ENCODE results near the gene IFT122.
A peak's percentile ranks its signal among the peaks of the same experiment; 100 is the strongest.
"Not testable (repeated sequence)": the region's sequence is repeated elsewhere in the genome, so short reads cannot be mapped to it uniquely, and the experiment has no call there.

The IFT122 gene

DNA sequence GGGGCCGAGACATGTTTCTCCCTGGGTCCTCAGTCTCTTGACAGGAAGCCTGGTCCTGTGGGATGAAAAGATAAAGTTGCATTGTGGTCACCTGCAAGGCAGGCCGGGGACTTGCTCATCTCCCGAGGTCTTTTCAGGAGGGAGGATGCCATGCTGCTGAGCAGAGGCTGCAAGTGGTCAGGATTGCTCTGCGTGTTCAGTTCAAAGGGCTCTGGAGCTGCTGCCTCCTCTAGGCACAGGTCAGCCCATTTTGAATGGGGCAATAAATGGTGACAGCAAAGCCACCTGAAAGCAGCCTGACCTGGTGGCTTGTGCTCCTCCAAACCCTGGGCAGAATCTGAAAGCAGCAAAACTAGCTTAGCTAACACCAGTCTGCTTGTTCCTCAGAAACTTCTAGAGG is 51.1 kb downstream of the IFT122 start:
- not testable (repeated sequence) for H3K4me3 Mint-ChIP-seq; H3K27me3 Mint-ChIP-seq; ATAC-seq (replicated peaks); H3K36me3 Mint-ChIP-seq (ENCODE audit: insufficient read depth); DNase-seq; H3K4me1 Mint-ChIP-seq (ENCODE audit: low read depth in 2 of 2); H3K9me3 Mint-ChIP-seq
- peak overlapping the region; percentile 42 to 84 for H3K27ac Mint-ChIP-seq

DNA sequence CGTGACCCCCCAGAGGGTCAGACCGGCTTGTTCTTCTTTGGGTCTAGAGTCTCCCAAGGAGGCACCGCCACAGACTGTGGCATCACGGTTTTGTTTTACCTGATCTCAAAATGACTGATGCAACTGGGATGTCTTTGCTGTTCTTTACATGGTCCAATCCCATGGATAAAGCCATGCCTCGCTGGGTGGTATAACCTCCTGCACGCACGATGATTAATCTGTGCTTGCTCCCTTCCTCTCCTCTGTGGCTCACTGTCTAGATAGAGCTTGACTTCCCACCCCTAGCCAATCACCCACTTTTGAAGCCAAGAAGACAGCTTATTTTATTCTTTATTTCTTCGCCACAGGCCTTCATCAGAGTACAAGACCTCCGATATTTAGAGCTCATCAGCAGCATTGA is 51.8 kb downstream of the IFT122 start:
- peak overlapping the region; percentile 42 to 84 for H3K27ac Mint-ChIP-seq
- H3K9me3 Mint-ChIP-seq: no peaks in the 10 kb centered on the region
- DNase-seq (no peak), ATAC-seq (replicated peaks) (no peak)
- H3K27me3 Mint-ChIP-seq: no peaks in the 10 kb centered on the region
- no peak overlapping the region for H3K4me3 Mint-ChIP-seq
- peaks cover 3 to 7% of the 10 kb centered on the region in 2 donors for H3K4me1 Mint-ChIP-seq (ENCODE audit: low read depth in 2 of 2)
- H3K36me3 Mint-ChIP-seq (ENCODE audit: insufficient read depth): no peaks in the 10 kb centered on the region

DNA sequence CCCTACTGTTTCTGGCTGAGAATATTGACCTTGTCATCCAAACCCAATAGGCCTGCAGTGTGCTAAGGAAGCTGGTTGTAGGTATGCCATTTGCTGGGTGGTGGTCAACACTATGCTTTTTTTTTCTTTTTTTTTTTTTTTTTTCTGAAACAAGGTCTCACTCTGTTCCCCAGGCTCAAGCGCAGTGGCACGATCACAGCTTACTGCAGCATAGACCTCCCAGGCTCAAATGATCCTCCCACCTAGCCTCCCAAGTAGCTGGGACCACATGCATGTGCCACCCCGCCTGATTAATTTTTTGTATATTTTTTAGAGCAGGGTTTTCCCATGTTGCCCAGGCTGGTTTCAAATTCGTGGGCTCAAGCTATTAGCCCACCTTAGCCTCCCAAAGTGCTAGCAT is 52.7 kb downstream of the IFT122 start:
- H3K27me3 Mint-ChIP-seq: no peaks in the 10 kb centered on the region
- no peaks in the 10 kb centered on the region for H3K9me3 Mint-ChIP-seq
- H3K36me3 Mint-ChIP-seq (ENCODE audit: insufficient read depth): no peaks in the 10 kb centered on the region
- no peak for DNase-seq
- H3K4me1 Mint-ChIP-seq (ENCODE audit: low read depth in 2 of 2): peaks cover 3 to 7% of the 10 kb centered on the region in 2 donors
- no peak overlapping the region for H3K27ac Mint-ChIP-seq
- no peak overlapping the region for H3K4me3 Mint-ChIP-seq
- ATAC-seq (replicated peaks): no peak

DNA sequence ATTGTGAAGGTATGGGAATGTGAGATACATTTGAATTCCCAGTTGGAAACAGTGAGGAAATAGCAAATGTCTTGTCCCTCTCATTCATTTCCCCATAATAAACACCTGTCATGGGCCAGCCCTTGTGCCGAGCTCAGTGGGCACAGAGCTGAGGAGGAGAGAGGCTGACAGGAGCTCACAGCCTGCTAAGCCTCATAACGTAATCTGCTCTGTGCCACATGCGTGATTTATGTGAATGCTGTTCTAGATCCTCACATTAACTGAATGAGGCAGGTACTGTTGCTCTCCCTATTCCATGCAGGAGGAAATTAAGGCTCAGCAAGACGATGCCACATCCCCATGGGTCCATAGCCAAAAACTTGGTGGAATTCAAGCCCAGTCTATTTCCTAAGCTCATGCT is 53.2 kb downstream of the IFT122 start:
- Mint-ChIP-seq H3K4me1 (ENCODE audit: low read depth in 2 of 2) (peaks cover 3 to 7% of the 10 kb centered on the region in 2 donors), H3K4me3 (no peak overlapping the region), H3K36me3 (ENCODE audit: insufficient read depth) (no peaks in the 10 kb centered on the region), H3K27ac (no peak overlapping the region), H3K9me3 (no peaks in the 10 kb centered on the region), H3K27me3 (no peaks in the 10 kb centered on the region)
- ATAC-seq (replicated peaks): no peak
- DNase-seq: no peak

DNA sequence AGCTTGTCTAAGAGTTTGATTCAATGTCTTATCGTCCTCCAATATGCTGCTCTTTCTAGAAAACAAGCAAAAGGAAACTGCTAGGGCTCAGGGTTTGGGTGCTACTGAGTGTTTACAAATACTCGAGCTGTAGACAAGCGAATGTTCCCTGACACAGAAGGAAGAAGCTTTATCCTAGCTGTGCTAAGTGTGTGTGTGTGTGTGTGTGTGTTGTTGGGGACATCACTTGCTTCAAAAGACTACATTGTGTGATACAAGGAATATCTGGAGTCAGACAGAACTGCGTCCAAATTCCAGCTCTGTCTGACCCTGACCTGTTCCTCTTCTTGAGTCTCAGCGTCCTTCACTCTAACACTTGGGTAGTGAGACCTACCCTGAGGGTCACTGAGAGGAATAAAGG is 54.5 kb downstream of the IFT122 start:
- not testable (repeated sequence) for H3K36me3 Mint-ChIP-seq (ENCODE audit: insufficient read depth); H3K27me3 Mint-ChIP-seq; ATAC-seq (replicated peaks); DNase-seq; H3K27ac Mint-ChIP-seq; H3K4me1 Mint-ChIP-seq (ENCODE audit: low read depth in 2 of 2); H3K9me3 Mint-ChIP-seq; H3K4me3 Mint-ChIP-seq

DNA sequence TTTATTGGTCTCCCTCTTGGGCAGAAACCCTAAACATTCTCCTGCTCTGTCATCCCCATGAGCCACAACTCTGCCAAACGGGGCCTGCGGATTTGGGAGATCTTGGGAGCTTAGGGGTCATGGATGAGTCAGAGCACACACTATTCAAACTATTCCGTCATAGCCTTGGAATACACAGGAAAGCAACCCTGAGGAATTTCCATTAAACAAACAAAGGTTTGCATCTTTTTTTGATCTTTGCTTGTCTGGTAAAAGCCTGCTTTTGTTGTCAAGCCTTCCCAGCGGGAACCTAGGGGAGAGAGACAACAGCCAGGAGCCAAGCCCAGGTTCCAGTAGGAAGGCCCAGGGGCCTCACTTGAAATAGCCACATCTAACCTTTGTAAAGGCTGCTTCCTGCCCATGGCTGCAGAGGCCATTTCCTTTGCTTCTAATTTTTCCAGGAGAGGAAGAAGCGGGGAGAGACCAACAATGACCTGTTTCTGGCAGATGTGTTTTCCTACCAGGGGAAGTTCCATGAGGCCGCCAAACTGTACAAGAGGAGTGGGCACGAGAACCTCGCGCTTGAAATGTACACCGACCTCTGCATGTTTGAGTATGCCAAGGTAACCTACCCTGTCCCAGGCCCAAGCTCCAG is 55.1 kb downstream of the IFT122 start:
- not testable (repeated sequence) for H3K9me3 Mint-ChIP-seq; H3K4me1 Mint-ChIP-seq (ENCODE audit: low read depth in 2 of 2); H3K27me3 Mint-ChIP-seq; H3K4me3 Mint-ChIP-seq; DNase-seq; H3K27ac Mint-ChIP-seq; ATAC-seq (replicated peaks); H3K36me3 Mint-ChIP-seq (ENCODE audit: insufficient read depth)

DNA sequence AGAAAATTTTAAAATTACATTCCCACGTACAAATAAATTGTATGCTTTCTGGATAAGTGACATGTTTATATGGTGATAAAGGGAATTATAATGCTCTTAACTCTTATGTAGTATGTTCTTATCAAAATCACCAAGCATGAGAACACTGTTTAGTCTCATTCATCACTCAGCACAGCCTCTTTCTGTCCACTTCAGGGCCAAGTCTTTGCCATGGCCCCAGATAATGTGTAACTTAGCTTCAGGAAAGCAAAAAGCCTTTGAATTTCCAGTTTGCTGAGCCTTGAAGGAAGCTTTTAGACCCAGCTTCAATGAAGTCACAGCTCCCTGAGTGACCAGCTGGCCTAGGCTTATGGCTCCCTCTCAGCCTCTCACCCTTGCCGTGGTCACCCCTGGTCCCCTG is 57.9 kb downstream of the IFT122 start:
- H3K4me1 Mint-ChIP-seq (ENCODE audit: low read depth in 2 of 2); H3K36me3 Mint-ChIP-seq (ENCODE audit: insufficient read depth); ATAC-seq (replicated peaks); H3K4me3 Mint-ChIP-seq; H3K27me3 Mint-ChIP-seq; DNase-seq; H3K9me3 Mint-ChIP-seq: not testable (repeated sequence)
- H3K27ac Mint-ChIP-seq: peak overlapping the region in 1 of 2 donors; percentile 4

DNA sequence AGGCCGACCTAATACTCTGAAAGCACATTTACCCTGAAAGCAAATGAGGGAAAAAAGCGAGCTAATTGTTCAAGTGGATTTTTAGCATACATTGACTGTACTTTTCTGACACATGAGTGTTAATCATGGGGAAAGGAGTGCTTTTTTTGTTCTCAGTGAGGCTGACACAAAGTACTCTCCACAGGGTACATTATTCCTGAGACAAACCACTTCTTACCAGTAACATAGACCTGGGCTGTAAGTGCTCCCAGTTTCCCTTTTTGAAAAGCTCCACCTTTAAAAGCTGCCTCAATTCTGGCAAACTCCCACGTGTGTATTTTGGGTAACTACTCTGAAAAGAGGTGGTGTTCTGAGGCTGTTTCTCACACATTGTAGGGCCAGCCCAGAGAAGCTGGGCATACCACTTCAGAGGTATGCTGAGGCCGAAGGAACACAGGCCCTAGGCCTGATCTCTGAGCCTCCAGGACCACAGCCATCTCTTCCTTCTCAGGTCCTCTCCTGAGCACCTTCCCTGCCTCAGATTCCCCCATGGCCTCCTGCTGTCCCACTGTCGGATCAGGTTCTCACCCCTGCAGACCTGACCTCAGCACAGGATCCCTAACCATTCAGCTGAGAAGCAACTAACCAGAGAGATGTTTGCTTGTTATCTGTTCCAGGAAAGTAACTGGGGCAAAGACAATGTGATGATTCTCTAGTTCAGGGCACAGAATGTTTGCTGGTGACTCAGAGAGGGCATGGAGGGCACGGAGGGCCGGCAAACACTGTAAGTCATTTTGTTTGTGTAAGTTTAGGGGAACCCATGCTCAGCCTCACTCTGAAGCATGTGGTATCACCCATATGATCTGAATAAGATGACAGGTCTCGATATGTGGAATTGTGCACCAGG is 58.8 kb downstream of the IFT122 start:
- peak overlapping the region in 1 of 2 donors; percentile 81 for H3K27ac Mint-ChIP-seq
- H3K9me3 Mint-ChIP-seq; H3K27me3 Mint-ChIP-seq; H3K4me1 Mint-ChIP-seq (ENCODE audit: low read depth in 2 of 2); DNase-seq; H3K36me3 Mint-ChIP-seq (ENCODE audit: insufficient read depth); H3K4me3 Mint-ChIP-seq; ATAC-seq (replicated peaks): not testable (repeated sequence)

DNA sequence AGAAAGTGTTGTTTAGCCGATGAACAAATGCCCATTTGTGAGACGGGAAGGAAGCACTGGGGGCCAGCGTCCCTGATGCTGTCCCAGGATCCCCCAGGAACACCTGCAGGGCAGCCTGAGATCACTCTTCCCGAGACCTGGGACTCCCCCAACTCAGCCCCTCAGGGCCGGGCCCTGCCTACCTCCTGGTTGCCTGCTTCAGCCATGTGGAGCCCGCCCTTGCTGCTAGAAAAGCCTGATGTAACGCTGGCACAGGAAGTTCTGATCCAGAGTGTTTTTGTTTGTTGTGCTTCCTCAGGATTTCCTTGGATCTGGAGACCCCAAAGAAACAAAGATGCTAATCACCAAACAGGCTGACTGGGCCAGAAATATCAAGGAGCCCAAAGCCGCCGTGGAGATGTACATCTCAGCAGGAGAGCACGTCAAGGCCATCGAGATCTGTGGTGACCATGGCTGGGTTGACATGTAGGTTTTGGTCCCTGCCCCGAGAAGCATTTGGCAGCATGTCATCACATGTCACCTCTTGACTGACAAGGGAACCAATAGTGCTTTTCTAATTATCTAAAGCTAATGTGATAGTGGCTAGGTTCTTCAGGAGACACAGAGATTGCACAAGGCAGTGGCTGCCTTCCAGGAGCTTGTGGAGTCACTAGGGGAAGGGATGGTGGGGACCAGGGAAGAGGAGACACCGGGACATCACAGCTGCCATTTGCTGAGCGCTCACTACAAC is 59.7 kb downstream of the IFT122 start:
- H3K27ac Mint-ChIP-seq; H3K4me3 Mint-ChIP-seq; DNase-seq; ATAC-seq (replicated peaks); H3K9me3 Mint-ChIP-seq; H3K36me3 Mint-ChIP-seq (ENCODE audit: insufficient read depth); H3K4me1 Mint-ChIP-seq (ENCODE audit: low read depth in 2 of 2); H3K27me3 Mint-ChIP-seq: not testable (repeated sequence)

DNA sequence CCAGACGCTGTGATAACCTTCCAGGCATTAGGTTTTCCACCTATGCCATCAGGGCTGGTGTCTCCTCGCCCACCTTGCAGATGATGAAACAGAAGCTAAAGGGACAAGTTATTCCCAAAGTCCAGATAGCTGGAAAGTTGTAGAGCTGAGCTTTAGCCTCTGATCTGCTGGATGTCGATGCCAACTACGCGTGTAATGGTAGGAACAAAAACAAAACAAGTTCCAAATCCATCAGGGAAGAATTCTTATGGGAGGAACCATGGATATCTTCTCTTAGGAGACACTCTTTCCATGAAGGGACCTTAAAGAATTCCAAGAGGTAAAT is 60.3 kb downstream of the IFT122 start:
- DNase-seq: no peak
- no peak for ATAC-seq (replicated peaks)
- no peaks in the 10 kb centered on the region for H3K9me3 Mint-ChIP-seq
- H3K36me3 Mint-ChIP-seq (ENCODE audit: insufficient read depth): no peaks in the 10 kb centered on the region
- no peak overlapping the region for H3K4me3 Mint-ChIP-seq
- H3K4me1 Mint-ChIP-seq (ENCODE audit: low read depth in 2 of 2): peaks cover 0 to 7% of the 10 kb centered on the region in 2 donors
- no peaks in the 10 kb centered on the region for H3K27me3 Mint-ChIP-seq
- no peak overlapping the region for H3K27ac Mint-ChIP-seq

DNA sequence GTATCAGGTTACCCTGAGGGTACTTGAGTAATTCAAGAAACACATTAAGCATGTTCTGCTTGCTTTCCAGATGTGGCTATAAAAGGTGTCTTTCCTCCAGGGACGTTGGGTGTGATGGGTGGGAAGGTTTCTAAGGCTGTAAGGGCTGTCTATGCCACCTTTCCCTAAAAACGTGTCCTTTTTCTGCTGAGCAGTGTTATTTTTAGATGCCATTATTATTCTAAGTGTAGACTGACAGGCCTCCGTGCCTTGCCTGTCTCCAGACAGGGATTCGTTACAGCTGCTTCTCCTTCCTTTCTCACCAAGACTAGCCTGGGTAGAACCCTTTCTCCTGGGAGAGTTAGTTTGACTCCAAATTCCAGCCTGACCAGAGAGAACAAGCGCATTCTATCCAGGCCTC is 61.6 kb downstream of the IFT122 start:
- DNase-seq (no peak), ATAC-seq (replicated peaks) (no peak)
- Mint-ChIP-seq H3K4me3 (no peak overlapping the region), H3K4me1 (ENCODE audit: low read depth in 2 of 2) (peaks cover 0 to 7% of the 10 kb centered on the region in 2 donors), H3K36me3 (ENCODE audit: insufficient read depth) (no peaks in the 10 kb centered on the region), H3K27me3 (no peaks in the 10 kb centered on the region), H3K27ac (no peak overlapping the region), H3K9me3 (no peaks in the 10 kb centered on the region)

DNA sequence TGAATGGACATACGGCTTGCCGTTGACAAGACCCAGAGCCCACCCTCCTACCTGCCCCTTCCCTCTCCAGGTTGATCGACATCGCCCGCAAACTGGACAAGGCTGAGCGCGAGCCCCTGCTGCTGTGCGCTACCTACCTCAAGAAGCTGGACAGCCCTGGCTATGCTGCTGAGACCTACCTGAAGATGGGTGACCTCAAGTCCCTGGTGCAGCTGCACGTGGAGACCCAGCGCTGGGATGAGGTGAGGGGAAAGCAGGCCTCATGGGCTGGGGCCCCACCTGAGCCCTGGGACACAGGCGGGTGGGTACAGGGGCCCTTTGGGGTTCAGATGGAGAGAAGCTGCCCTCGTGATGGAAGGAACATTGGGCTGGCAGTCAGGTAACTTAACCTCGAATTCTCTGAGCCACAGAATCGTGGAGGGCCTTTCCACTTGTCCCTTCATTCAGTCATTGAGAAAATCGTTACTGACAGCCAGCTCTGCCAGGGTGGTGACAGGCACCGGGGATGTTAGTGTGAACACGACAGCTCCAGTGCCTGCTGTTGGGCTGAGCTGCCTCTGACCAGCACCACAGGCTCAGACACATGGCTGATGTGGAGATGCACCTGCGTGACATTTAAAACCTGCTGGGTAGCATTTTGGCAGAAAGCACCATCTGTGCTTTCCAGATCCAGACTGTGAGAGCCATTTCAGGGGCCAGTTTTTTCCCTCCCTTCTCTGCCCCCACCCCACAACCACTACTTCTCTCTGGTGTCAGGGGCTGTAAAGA is 62.8 kb downstream of the IFT122 start:
- no peak overlapping the region for H3K4me3 Mint-ChIP-seq
- H3K9me3 Mint-ChIP-seq: no peaks in the 10 kb centered on the region
- H3K27ac Mint-ChIP-seq: no peak overlapping the region
- peaks cover 0 to 7% of the 10 kb centered on the region in 2 donors for H3K4me1 Mint-ChIP-seq (ENCODE audit: low read depth in 2 of 2)
- no peaks in the 10 kb centered on the region for H3K27me3 Mint-ChIP-seq
- DNase-seq (no peak), ATAC-seq (replicated peaks) (no peak)
- no peaks in the 10 kb centered on the region for H3K36me3 Mint-ChIP-seq (ENCODE audit: insufficient read depth)

DNA sequence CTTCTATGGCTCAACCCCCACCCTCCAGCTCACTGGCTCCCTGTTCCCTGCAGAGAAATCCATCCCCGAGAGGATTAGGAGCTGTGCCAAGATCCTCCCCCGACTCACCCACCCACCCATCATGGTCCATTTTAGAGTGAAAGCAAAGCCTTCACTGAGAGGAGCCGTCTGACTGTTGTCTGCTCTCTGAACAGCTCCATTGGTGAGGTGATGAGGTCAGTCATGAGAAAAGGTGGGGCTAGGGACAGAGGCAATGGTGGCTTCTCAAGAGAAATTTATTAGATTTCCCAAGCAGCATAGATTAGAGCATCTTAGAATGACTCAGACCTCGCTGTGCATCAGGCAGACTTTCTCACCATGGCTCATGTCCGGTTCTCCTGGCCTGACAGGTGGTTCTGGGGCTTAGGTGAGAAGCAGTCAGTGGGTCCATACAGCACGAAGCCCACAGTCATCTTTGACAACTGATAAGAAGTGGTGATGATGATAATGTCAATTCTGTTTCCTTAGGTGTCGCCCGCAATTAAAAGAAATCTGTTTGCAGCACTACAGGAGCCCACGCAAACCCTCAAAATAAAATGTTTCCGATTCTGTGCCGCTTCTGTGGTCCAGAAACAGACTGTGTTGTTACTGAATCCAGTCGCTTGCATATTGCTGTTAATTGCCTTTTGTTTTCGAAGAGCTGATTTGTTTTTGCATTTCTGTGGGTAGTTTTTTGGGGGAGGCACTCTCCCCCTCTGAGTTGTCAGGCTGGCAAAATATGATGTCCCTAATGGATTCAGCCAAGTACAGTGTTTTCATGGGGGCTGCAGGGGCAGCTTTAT is 63.7 kb downstream of the IFT122 start:
- Mint-ChIP-seq H3K27me3 (no peaks in the 10 kb centered on the region), H3K9me3 (no peaks in the 10 kb centered on the region), H3K4me3 (no peak overlapping the region), H3K36me3 (ENCODE audit: insufficient read depth) (no peaks in the 10 kb centered on the region), H3K4me1 (ENCODE audit: low read depth in 2 of 2) (peaks cover 0 to 7% of the 10 kb centered on the region in 2 donors), H3K27ac (no peak overlapping the region)
- DNase-seq (no peak), ATAC-seq (replicated peaks) (peak; percentile 54)
